Measurements from ENCODE around the gene PTPRG.

GRCh38 chr3:61600195-61600594 lies 38.8 kb downstream of the PTPRG start:
- no peak for TF ChIP-seq CTCF (conservative IDR thresholded peaks at IDR 0.05; ENCODE audit: low read length)
- no peak for TF ChIP-seq EZH2phosphoT487 (IDR thresholded peaks at IDR 0.05; ENCODE audit: borderline replicate concordance, low read depth, low read length)
